IMR-90 (cell line): Measurements from ENCODE around the gene ALDH1A1.

Experiments used
- BHLHE40 ChIP-seq: fragments of 150-350 bp; IDR thresholded peaks from 2 replicates; pipeline ENCODE4 v1.6.1; 2016; ENCODE audit warnings: mild to moderate bottlenecking, low read depth, low read length
- CEBPB ChIP-seq: IDR thresholded peaks from 2 replicates; pipeline ENCODE4 v1.6.1; 2012; ENCODE audit warnings: low read depth, low read length, improper control_type of control experiment
- CHD1 ChIP-seq: IDR thresholded peaks from 2 replicates; pipeline ENCODE4 v1.6.1; 2012; ENCODE audit warnings: low read depth, low read length, improper control_type of control experiment
- MAZ ChIP-seq: IDR thresholded peaks from 2 replicates; pipeline ENCODE4 v1.6.1; 2012; ENCODE audit warnings: low read depth, mild to moderate bottlenecking, low read length, improper control_type of control experiment, moderate library complexity, borderline replicate concordance
- MXI1 ChIP-seq: IDR thresholded peaks from 2 replicates; pipeline ENCODE4 v1.6.1; 2012; ENCODE audit warnings: low read depth, mild to moderate bottlenecking, low read length, moderate library complexity, borderline replicate concordance
- POLR2A ChIP-seq: IDR thresholded peaks from 2 replicates; pipeline ENCODE4 v1.6.1; 2012; ENCODE audit warnings: mild to moderate bottlenecking, low read depth, low read length
- RAD21 ChIP-seq: IDR thresholded peaks from 2 replicates; pipeline ENCODE4 v1.6.1; 2012; ENCODE audit warnings: low read length, improper control_type of control experiment
- RFX5 ChIP-seq: IDR thresholded peaks from 2 replicates; pipeline ENCODE4 v1.8.0; 2012; ENCODE audit warnings: low read depth, mild to moderate bottlenecking, low read length, moderate library complexity
- TF ChIP-seq, protein P1 (sequence below): conservative IDR thresholded peaks from 2 replicates; pipeline ENCODE4 v1.5.1; 2012; ENCODE audit warnings: mild to moderate bottlenecking, low read depth, low read length, improper control_type of control experiment
- TF ChIP-seq, protein P2 (sequence below): fragments of 150-350 bp; IDR thresholded peaks from 2 replicates; pipeline ENCODE4 v1.6.1; 2016; ENCODE audit warnings: low read depth, mild to moderate bottlenecking, low read length, moderate library complexity, borderline replicate concordance

DNA sequence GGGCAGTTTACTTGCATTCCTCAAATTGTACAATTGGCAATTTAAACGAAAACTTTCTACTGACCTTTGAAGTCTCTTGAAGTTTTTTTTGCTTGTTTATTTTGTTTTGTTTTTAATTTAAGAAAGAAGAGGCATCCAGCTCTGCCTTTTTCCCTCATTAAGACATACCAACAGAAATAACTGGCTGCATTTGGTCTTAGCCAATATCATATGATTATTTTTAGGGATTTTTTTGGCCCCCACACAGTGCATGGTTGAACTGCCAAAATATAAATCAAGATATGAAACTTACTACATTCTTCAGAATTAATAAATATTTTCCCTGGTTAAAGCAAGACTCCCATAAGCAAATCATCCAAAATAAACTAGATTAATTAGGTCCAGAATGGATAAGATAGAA is 79.4 kb downstream of the ALDH1A1 start:
- TF ChIP-seq MAZ (no peak), CHD1 (no peak), RFX5 (no peak), RAD21 (no peak), POLR2A (no peak), BHLHE40 (no peak), CEBPB (no peak), MXI1 (no peak)
- TF ChIP-seq, protein P1, sequence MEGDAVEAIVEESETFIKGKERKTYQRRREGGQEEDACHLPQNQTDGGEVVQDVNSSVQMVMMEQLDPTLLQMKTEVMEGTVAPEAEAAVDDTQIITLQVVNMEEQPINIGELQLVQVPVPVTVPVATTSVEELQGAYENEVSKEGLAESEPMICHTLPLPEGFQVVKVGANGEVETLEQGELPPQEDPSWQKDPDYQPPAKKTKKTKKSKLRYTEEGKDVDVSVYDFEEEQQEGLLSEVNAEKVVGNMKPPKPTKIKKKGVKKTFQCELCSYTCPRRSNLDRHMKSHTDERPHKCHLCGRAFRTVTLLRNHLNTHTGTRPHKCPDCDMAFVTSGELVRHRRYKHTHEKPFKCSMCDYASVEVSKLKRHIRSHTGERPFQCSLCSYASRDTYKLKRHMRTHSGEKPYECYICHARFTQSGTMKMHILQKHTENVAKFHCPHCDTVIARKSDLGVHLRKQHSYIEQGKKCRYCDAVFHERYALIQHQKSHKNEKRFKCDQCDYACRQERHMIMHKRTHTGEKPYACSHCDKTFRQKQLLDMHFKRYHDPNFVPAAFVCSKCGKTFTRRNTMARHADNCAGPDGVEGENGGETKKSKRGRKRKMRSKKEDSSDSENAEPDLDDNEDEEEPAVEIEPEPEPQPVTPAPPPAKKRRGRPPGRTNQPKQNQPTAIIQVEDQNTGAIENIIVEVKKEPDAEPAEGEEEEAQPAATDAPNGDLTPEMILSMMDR: no peak
- TF ChIP-seq, protein P2, sequence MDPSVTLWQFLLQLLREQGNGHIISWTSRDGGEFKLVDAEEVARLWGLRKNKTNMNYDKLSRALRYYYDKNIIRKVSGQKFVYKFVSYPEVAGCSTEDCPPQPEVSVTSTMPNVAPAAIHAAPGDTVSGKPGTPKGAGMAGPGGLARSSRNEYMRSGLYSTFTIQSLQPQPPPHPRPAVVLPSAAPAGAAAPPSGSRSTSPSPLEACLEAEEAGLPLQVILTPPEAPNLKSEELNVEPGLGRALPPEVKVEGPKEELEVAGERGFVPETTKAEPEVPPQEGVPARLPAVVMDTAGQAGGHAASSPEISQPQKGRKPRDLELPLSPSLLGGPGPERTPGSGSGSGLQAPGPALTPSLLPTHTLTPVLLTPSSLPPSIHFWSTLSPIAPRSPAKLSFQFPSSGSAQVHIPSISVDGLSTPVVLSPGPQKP: no peak
